Ramos (cell line): ENCODE data around the gene PRDM8.
"Not testable (repeated sequence)": the region's sequence is repeated elsewhere in the genome, so short reads cannot be mapped to it uniquely, and the experiment has no call there.

Source experiments
- in situ Hi-C: fragments of 300-500 bp; cut with MboI; formaldehyde crosslinking; loops from one replicate; pipeline ENCODE4 v1.14.3; 2022; ENCODE audit warnings: low sequenced_read_pairs; ENCODE audit not compliant: unreplicated experiment

Gene PRDM8

DNA sequence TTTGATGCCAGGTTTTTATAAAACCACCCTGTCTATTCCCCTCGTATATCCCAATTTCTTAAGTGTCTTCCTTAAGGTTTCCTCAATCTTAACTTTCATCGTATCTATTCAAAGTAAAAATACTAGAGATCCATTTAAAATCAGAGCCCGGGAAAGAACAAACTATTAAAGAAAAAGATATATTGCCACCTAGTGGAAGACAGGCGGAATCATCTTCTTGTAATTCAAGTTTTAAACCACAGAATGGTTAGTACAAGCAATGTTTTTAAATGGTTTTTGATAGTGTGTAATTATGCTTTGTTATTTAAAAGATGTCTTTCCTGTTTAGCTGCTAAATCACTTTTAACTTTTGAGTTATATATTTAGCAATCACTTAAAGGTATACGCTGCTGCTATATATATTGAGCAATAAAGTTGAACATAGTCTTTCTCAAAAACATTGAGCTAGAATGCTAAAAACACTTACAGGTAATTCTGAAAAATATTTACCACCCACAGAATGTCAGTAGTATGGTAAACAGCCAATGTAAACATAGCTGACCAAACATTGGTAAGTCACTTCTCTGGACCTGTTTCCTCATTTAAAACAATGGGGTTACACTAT is 18.2 kb downstream of the PRDM8 start:
- in situ Hi-C loops, result loop anchor here (25.0 kb wide), 1 partner anchor 1253 kb away; no protein-coding TSS in a partner anchor

DNA sequence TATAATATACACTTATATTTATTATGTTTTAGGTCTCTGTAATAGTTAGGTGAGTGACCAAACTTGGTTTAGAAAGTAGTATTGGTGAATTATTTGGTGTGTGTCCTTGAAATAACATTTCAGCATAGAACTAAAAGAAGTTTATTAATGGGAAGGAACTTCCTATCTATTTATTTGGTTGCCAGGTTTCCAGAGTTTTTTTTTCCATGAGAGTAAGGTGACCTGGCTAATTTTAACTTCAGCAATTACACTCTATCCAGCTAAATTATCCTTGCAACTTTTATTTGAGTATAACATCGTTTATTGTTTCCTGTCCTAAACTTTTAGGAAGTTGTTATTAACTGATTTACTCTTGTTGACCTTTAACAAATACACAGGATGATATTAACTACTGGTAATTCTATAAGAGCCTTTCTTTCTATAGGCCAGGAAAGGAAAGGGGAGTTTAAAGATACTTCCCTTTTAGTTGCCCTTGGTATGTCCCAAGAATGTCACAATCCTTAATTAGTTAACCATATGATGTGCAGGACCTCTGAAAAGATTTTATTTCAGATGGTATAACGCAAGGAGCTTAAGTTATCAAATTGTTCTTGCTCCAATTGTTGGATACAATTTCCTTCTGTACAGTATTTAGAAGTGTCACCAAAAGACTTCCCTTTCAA is 18.9 kb downstream of the PRDM8 start:
- in situ Hi-C loops, result loop anchor here (25.0 kb wide), 1 partner anchor 1254 kb away; no protein-coding TSS in a partner anchor

- in situ Hi-C loops, result loop anchor here (25.0 kb wide), 1 partner anchor 1257 kb away; no protein-coding TSS in a partner anchor
Observed at GRCh38 chr4:80219301-80220025, 22.2 kb downstream of the PRDM8 start.

GRCh38 chr4:80220711-80221110 is 23.4 kb downstream of the PRDM8 start:
- in situ Hi-C loops, result loop anchor here (25.0 kb wide), 1 partner anchor 1258 kb away; no protein-coding TSS in a partner anchor

GRCh38 chr4:80221161-80221560 is 23.9 kb downstream of the PRDM8 start:
- in situ Hi-C loops, result loop anchor here (25.0 kb wide), 1 partner anchor 1259 kb away; no protein-coding TSS in a partner anchor

GRCh38 chr4:80225595-80225994 is 28.3 kb downstream of the PRDM8 start:
- in situ Hi-C loops, result no loop called here

- in situ Hi-C loops, result no loop called here
Observed at GRCh38 chr4:80226094-80226493, 28.8 kb downstream of the PRDM8 start.

- in situ Hi-C loops, result no loop called here
Observed at GRCh38 chr4:80228460-80228859, 31.2 kb downstream of the PRDM8 start.

- in situ Hi-C loops, result no loop called here
Observed at GRCh38 chr4:80229128-80229527, 31.8 kb downstream of the PRDM8 start.

- in situ Hi-C loops, result no loop called here
Observed at GRCh38 chr4:80229590-80229989, 32.3 kb downstream of the PRDM8 start.

GRCh38 chr4:80231180-80231579 is 33.9 kb downstream of the PRDM8 start:
- in situ Hi-C loops, result no loop called here

DNA sequence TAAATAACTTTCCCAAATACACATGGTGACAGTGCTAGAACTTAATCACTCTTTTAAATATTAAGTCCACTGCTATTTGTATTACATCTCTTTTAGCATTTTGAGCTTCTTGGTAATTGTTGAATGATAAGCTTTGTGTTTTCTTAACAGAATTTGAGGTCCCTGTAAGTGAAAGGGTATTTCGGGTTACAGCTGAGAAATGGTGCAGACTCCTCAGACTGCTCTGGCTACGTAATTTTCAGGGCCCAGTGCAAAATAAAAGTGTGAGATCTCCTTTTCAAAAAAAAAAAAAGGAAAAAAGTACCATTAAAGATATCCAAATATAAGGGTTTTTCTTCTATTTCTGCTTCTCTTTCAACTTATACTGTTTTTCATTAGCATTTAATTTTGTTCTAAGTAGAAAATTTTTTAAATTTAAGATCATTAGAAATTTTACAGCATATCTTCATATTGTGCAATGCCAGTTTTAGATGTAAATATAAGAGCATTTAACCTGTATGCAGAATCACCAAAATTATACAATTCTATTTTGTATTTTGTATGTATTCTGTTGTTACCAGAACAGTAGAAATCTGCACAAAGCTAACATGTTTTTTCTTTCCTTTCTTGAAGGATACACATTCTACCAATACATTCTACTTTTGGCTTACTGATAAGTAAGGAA is 35.5 kb downstream of the PRDM8 start:
- in situ Hi-C loops, result no loop called here

DNA sequence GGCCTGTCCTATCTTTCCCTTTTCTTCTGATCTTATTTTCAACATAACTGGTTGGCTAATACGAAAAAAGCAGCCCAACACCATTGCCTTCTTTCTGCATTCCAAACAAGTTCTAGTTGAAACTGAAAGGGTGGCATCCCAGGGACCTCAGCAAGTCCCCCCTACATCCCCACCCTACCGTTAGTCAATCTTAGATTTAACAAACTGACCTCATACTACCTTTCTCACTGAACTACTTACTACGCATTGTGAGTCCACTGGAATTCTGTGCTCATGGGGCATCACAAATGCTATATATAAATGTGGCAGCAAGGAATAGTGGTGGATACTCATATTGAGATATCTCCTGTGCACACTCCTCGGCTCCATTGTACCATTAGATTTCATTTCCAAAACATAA is 36.1 kb downstream of the PRDM8 start:
- in situ Hi-C loops, result no loop called here

- in situ Hi-C loops, result no loop called here
Observed at GRCh38 chr4:80235451-80235850, 38.1 kb downstream of the PRDM8 start.

DNA sequence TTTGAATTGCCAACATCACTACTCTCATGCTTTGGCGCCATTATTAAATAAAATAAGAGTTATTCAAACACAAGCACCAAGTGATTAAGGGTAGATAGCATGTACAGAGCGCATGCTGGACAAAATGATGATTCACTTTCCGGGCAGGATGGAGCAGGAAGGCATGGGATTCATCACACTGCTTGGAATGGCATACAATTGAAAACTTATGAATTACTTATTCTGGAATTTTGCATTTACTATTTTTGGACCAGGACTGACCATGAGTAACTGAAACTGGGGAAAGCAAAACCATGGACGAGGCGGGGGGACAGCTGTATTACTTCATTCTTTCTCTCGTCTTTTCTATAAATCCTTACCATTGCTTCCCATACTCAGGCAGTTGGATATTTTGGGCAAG is 40.7 kb downstream of the PRDM8 start:
- in situ Hi-C loops, result no loop called here

DNA sequence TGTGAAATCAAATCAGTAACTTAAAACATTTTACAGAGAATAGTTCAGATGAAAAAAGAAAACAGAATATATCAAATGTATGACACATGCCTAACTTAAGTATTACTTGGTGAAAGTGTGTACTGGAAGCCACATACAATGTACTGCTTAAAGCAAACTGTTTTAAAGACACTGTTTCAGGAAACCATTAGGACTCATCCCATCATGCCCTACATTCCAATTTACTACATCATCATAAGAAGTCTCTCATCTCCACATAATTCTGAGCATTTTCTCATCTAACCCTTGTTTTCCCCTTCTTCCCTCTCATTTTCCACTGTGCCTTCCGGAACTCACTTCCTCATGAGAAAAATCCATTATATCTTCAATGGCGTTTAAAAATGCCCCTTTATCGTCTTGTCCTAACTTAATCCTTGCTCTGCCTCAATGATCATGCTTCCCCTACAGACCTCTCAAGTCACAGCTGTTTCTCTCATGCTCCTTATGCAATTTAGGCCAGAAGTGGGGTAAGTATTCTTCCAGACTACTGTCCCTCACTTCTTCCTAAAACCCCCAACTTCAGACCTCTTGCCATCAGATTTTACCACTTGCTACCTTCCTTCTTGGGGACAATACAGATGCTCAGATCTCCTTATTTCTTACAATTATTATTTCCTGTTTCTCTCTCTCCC is 42.3 kb downstream of the PRDM8 start:
- in situ Hi-C loops, result no loop called here

DNA sequence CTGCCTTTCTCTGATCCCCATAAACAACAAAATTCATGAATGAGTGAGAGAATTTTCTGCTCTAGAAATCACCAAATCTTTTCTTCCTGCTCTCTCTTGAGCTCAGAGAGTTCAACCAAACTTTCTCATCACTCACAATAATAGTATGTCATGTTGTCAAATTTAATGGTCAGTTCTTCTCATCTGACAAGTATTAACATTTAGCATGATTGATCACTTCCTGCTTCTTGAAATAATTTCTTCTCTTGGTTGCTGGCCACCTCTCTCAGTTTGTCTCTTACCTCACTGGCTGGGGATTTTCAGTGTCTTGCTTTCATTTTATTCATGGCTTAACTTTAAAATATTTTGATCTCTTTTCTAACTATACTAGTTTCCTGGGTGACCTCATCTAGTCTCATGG is 43.7 kb downstream of the PRDM8 start:
- in situ Hi-C loops, result no loop called here

GRCh38 chr4:80243274-80244018 is 46.1 kb downstream of the PRDM8 start:
- in situ Hi-C loops, result no loop called here

- in situ Hi-C loops, result not testable (repeated sequence)
Observed at GRCh38 chr4:80247484-80247883, 50.2 kb downstream of the PRDM8 start.
